GM20431 (cell line): ENCODE measurements around the gene LRRC43.

Experiments
- in situ Hi-C: fragments of 300-500 bp; cut with MseI, MboI; formaldehyde crosslinking; loops from one replicate; pipeline ENCODE4 v1.15.0; 2020; ENCODE audit warnings: low sequenced_read_pairs; ENCODE audit not compliant: unreplicated experiment

LRRC43 gene, protein sequence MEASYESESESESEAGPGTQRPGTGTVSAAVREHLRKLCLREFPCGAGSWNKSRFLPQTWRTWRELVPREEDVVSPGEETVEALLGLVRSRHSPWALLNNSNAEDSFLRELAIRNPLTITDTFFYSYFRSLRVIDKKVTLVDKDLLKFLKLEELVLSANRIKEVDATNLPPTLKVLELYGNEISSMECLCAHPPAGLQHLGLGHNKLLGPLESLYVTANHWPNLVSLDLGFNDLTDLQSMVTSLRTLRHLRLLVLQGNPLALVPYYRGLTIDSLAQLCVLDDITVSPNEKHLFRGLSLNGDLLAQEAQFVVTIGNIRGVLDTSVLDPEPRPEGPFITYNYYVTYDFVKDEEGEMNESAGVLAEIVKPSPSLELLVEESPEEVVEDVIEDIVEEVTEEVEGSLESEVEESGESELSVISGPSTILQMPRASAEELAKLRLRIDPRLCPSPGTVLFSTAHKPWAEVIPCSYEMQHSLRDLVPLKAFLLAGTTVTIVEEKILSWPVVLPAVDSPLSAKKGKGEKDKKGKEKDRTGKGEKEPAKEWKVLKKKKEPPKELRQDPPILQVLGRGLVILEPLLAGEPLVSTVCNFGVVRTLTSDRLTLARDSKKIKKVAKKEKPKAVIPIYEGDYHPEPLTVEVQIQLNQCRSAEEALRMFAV

DNA sequence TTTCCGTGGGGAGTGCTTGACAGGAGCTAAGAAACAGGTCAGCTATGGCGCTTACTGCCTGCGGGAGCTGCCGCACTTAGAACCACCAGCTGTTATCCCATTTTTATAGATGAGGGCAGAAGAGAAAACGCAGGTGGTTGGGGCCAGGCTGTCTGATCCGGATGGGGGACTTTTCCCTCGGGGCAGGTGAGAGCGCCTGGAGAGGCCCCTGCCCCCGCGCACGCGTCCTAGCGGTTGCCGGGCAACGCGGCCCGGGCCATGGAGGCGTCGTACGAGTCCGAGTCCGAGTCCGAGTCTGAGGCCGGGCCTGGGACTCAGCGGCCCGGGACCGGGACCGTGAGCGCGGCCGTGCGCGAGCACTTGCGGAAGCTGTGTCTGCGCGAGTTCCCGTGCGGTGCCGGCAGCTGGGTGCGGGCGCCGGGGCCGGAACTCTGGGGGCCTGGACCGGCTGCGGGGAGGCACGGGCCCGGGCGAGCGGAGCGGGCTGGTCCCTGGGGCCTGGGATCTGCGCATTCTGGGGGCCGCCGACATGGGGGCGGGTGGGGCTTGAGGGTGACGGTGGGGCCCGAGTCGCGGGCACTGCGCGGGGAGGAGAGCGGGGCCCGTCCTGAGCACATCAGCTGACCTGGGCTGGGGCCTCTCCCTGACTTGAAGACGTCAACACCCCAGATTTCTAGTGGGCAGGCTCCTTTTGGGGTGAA lies at the start of gene LRRC43:
TSS of gene LRRC43 (plus strand) at position 237 of the 701 bp plus-strand sequence. CDS start at position 259, 22 bp downstream.
- in situ Hi-C loops: no loop called here

DNA sequence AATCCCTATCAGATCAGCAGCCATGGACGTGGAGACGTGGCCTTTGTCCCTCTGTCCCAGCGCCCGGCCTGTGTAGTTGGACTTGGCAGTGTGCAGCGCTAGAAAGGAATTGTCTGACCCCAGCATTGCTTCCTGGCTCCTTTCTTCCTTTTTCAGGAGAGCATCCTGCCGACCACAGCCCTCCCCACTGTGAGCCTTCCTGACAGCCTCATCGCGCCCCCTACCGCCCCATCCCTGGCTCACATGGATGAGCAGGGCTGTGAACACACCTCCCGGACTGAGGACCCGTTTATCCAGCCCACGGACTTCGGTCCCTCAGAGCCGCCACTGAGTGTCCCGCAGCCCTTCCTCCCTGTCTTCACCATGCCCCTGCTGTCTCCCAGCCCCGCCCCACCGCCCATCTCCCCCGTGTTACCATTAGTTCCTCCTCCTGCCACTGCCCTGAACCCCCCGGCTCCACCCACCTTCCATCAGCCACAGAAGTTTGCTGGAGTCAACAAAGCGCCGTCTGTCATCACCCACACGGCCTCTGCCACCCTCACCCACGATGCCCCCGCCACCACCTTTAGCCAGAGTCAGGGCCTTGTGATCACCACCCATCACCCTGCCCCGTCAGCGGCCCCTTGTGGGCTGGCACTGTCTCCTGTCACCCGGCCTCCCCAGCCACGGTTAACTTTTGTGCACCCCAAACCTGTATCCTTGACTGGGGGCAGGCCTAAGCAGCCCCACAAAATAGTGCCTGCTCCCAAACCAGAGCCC lies 49.6 kb upstream of the LRRC43 start:
- in situ Hi-C loops: no loop called here

DNA sequence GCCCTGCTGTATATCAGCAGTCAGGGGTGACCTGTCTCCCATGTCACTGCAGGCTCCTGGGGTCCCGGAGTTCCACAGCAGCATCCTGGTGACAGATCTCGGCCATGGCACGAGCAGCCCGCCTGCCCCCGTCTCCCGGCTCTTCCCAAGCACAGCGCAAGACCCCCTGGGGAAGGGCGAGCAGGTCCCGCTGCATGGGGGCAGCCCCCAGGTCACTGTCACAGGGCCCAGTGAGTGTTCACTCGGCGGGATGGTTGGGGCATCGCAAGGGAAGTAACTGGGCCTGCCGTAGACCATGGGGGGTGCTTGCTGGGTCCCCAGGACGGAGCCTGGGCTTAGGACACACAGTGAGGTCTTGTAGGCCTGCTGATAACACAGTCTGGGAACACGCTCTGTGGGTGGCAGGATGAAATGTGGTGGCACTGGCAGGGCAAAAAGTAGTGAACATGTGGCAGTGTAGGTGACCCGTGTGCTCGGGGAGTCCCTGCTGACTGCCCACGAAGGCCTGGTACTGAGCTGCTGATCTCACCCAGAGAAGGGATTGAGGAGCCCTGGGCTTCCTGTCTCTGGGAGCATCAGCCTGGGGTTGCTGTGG lies 47.4 kb upstream of the LRRC43 start:
- in situ Hi-C loops: no loop called here

DNA sequence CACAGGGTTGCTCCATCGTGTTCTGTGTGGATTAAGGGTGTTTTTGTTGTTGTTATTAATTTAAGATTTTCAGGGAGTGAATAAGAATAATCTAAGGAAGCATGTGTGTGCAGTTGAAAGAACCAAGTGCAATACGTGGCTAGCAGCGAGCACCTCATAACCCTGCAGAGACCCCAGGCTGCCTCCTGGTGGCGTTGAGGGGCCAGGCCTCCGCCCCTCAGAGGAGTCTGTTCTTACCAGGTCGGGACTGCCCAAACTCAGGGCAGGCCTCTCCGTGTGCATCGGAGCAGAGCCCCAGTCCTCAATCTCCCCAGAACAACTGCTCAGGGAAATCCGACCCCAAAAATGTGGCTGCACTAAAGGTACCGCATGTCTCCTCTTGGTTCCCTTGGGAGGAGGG lies 45.7 kb upstream of the LRRC43 start:
- in situ Hi-C loops: no loop called here

DNA sequence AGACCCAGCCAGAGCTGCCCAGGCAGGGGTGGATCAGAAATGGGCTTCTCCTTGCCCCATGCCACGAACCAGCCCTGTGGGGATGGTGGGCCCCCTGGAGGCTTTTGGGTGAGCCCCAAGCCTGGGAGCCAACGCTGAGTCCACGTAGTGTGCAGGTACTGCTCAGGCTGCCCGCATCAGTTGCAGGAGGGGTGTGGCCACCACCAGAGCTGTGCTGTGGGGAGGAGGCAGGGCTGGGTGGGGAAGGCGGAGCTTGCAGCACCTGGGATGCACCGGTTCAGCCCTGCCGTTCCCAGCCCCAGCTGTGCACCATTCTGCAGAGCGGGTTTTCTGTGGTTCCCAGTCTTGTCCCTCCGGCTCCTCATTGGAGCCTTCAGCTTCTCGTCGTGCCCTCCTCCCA lies 45.2 kb upstream of the LRRC43 start:
- in situ Hi-C loops: no loop called here

DNA sequence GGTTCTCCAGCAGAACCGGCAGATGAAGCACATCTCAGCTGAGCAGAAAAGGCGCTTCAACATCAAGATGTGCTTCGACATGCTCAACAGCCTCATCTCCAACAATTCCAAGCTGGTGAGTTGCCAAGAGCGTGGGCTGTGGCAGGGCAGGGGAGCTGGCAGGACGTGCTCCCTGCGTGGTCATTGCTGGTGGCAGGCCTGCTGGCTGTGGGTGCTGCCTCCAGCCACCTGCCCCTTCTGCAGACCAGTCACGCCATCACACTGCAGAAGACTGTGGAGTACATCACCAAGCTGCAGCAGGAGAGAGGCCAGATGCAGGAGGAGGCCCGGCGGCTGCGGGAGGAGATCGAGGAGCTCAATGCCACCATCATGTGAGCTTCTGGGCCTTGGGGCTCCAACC lies 44.7 kb upstream of the LRRC43 start:
- in situ Hi-C loops: no loop called here

DNA sequence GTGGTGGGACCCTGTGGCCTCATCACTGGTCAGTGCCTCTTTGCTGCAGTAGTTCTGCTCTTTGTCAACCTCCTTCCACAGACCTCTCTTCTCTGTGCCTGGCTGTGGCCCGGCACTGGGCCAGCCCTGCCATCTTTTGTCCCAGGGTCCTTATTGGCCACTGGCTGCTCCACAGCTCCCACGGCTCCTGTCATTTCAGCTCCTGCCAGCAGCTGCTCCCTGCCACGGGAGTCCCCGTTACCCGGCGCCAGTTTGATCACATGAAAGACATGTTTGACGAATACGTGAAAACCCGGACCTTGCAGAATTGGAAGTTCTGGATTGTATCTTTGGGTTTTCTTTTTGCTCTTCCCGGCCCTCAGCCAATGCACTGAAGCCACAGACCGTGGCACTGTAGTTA lies 44.3 kb upstream of the LRRC43 start:
- in situ Hi-C loops: no loop called here

DNA sequence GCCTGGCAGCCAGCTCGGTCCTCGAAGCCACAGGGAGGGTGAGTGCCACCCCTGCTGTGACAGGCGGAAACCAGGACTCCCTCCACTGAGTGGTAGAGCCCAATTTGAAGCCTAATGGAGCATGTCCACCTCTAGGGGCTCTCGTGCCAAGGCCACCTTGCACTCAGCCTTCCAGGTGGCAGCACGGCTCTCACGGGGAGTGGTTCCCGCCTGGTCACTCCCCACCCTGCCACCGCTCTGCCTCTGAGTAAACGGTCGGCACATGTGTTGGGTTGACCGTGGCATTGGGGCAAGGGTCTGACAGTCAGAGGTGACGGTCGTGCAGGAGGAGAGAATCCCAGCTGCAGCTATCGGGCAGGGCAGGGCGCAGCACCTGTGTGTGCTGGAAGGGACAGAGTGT lies 43.7 kb upstream of the LRRC43 start:
- in situ Hi-C loops: no loop called here

DNA sequence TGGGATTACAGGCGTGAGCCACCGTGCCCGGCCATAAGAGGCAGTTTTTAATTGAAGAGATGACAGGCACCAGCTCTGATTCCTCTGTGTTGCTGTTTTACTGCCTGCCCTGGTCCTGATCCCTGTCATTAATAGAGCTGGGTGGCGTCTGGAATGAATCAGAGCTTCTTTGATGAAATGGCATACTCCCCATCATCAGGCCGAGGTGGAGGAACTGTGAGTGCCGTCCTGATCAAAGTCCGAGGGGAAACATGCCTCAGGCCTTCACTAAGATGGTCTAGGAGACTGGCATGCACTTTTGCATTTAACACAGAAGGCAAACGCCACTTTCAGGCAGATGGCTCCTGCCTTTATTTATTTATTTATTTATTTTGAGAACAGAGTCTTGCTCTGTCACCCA lies 43.0 kb upstream of the LRRC43 start:
- in situ Hi-C loops: no loop called here

DNA sequence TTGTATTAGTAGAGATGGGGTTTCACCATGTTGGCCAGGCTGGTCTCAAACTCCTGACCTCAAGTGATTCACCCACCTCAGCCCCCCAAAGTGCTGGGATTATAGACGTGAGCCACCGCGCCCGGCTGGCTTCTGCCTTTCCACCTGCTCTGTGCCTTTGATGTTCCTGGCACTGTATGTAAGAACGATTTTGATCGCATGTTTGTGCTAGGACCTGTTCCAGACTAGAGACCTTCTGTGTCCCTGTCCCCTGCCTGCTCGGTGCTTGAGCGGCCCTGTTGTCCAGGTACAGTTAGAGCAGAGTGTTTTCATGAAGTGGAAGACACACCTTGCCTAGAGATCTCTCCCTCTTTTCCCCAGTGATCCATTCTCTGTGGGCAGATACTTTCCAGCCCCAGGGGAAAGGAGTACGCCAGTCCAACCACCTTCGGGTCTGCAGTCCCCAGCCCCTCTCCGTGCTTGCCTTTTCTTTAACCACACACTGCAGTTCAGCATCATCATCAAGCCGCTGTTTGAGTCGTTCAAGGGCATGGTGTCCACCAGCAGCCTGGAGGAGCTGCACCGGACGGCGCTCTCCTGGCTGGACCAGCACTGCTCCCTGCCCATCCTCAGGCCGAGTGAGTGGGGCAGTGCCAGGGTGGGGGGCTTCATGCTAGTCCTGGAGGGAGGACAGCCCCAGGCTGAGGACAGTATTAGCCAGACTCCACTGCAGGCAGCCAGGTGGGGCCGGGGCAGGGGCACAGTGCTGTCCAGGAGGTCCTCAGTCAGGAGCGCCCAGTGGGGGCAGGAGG lies 42.3 kb upstream of the LRRC43 start:
- in situ Hi-C loops: no loop called here

DNA sequence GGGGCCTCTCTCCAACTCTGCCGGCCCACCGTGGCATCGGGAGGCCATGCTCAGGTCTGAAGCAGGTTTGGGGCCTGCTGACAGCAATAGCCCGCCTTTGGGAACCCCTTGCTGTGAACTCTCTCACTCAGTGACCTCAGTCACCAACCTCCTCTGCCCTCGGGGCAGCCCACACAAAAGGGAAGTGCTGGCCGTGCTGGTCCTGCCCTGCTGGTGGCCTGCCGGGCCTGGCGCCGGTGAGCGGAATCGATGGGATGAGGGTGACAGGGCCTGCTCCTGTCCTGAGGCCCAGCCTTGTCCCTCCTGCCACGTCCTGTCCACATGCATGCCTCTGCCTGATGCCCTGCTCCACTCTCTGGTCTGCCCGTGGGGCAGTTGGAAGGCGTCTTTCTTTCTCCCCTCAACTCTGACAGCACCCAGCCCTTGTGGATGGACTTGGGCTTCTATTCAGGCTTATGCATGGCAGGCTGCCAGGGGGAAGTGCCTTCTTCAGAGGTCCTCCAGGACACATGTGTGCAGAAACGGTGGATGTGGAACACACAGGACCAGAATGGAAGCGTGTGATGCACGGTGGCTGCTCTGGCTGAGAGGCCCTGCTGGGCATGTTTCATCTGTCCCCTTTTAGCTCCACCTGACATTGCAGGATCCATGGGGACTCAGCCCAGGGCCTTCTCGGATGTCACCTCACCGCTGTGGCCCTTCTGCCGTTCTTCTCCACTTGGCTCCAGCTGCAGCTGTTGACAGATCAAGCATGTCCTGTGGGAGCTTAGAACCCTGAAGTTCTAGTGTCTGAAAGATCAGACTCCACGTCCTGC lies 40.8 kb upstream of the LRRC43 start:
- in situ Hi-C loops: no loop called here

DNA sequence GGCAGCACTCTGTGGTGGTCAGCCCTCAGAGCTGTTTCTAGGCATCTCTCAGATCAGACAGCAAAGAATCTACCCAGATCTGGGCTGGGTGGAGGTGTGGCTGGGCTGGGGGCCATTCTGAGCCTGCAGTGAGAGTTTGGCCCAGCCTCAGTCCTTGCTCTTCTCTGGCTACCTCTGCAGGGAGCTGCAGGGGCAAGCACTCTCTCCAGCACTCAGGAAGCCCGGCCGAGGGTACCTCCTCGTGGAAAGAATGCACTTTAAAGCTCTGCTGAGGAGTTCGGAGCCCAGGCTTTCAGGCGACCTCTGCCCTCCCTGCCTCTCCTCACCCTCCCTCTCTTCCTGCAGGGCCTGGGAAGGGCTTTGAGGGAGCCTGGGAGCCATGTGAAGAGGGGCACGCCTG lies 40.1 kb upstream of the LRRC43 start:
- in situ Hi-C loops: no loop called here

DNA sequence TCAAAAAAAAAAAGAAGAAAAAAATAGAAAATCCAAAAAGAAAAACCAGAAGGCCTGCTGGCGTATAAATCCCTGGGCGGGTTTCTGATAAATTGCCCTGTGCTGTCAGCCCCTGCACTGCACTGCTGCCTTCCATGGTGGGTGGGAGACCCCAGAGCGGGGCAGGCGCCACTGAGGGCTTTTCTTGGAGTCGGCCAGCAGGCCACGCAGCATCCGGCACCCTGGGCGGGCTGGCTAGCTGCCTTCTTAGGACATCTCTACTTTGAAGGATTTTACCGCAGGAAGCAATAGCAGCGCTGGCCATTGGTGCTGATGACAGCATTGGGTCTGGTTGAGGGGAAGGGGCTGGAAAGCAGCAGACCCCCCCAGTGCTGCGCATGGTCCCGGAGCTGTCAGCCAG lies 38.0 kb upstream of the LRRC43 start:
- in situ Hi-C loops: no loop called here

DNA sequence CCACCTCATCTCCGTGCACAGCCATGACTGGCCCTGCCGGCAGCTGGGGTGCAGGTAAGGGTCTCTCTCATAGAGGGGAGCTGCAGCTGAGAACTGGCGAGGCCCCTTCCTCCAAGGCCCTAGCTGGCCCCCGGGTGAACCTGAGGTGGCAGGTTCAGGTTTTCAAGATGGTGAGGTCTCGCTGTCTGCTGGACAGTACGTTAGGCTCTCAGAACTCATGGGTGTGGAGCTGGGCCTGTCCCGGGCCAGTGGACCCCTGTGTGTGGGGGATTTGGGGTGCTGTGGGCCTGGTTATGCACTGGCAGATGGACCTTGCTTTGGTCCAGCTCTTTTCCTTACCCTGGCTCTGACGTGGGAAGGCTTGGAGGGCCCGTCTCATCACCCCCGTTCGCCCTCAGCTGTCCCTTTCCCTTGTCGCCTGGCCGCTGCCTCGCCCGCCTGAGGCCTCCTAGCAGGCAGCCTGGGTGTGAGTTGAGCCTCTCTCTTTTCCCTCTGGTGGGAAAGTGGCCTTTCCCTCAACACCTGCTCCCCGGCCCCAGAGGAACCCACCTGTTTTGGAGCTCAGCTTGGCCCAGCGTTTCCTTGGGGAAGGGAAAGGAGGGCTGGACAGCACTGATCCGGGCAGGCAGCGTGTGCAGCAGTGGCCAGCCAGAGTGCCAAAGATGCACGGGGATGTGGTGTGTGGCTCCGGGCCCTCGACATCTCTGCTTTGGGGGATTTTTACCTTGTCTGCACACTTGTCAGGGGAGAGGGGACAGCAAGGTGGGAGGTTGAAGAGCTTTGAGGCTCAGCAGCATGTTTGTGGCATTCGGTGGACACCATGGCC lies 37.2 kb upstream of the LRRC43 start:
- in situ Hi-C loops: no loop called here

DNA sequence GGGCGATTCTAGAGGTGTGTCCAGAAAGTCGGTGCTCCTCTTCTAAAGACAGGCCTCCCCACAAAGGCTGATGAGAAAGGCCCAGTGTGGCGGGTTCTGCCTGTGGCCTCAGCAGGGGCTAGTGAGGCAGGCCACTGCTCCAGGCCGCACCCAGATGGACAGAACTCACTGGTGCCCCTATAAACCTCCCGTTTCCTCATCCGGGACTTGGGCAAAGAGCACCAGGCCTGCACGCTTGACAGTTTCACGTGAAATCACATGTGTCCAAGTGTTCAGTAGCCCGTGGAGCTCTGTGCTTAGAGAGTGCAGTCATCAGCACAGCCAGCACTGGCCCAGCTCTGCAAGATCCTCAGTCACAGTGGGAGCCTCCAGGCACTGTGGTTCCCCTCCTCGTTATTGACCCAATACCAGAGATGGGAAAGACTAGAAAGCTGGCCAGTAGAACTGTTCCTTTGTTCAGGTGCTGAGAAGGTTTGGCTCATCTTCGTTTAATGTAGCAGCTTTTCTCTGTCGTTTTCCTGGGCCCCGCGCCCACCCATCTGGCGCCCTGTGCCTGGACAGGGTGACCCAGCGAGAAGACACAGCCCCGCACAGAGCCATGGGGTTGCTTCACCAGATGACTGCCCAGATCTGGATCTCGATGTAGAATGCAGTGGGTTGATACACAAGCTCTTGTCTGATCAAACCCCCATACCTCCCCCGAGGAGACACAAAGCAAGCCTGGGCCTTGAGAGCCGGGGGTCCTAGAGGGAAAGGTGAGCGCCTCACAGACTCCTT lies 35.2 kb upstream of the LRRC43 start:
- in situ Hi-C loops: no loop called here

DNA sequence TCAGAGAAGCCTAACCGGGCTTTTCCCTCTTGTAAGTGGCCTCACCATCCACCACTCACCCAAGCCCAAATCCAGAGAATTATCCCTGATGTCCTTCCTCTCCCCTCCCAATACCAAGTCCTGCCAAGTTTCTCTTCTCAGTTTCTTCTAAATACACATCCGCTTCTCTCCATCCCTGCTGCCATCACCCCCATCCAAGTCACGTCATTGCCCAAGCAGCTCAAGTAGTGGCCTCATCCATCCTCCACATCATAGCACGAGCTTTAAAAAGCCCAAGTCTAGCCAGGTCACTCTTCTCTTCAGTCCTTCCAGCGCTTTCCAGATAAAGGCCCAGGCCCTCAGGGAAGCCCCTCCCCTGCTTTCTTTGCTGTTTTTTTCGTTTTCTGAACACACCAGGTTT lies 34.3 kb upstream of the LRRC43 start:
- in situ Hi-C loops: no loop called here

DNA sequence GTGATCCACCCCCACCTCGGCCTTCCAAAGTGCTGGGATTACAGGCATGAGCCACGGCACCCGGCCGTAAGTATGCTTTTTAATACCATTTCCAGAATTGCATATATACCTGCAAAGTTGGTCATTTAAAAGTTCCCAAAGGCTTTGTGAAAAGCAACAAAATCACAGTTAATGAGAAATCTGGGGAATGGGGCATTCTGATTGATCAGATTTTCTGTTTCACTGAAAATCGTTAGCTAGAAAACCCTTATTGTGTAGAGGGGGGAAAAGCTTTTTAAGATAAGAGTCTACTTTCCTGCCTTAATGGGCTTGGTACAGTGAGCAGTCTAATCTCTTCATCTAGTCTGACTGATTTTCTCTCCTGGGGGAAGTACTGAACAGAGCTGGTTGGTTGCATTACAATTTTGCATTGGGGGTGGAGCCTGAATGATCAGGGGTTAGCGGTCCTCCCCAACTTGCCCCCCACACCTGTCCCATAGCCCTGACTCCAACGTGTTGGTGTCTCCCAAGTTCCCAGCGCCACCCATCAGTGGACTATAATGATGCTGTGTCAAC lies 32.7 kb upstream of the LRRC43 start:
- in situ Hi-C loops: no loop called here
